Activated effector memory CD4-positive, alpha-beta T cell treated with Interleukin-2 at 50 U/mL for 16 hours (primary cell): ENCODE data around the gene FAM76B.

Source experiments
- DNase-seq: peaks from one replicate; pipeline ENCODE4 v3.0.0-alpha.2; 2020

The FAM76B gene

DNA sequence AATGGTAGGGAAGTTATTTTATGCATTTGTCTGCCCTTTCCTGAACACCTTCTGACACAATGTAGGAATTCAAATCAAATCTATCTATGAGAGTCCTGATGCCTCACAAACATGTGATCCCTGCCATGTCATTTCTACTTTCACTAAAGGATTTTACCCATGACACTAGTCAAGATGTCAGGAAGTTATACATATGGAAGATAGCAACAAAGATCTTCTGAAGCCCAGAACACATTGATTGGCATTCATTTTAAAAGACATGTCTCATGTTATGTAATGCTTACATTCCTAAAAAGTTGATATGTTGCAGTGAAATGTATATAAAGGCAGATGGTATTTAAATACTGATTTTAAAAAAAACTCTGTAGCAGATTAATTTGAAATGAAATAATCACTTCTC lies 61.5 kb downstream of the FAM76B start:
- DNase-seq, result no peak

- no peak for DNase-seq
Measured at GRCh38 chr11:95727620-95728019, 62.0 kb downstream of the FAM76B start.

DNA sequence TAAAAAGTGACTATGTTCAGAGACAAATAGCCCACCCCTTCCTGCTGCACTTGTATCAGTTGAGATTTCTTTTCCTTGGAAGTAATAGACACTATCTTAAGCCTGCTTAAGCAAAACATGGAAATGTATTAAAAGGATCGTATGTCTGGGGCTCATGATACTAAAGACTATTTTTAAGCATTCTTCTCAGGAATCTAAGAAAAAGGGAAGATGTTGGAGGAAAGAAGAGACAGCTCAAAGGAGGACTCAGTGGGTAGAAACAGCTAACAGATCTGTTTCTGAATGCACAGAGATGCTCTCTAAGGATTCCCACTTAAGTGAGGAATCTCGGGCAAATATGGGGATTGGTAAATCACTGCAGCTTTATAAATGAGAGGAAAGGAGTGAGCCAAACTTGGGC lies 62.5 kb downstream of the FAM76B start:
- DNase-seq, result no peak

DNA sequence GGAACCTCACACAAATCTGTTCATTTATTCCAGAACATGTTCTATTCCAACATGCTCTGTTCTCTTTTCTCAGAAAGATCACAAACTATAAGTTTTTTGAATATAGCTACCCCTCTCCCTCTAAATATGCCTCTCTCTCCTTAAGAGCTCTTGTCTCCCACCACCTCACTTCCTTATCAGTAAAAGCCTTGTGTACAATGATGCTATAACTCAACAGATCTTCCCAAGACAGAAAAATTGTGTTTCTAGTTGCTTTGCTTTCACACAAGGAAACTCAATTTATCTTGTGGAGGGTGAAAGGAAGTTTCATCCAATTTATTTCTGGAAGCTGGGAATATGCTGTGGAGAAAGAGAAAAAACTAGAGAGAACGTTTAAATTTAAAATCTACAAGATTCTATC lies 64.4 kb downstream of the FAM76B start:
- DNase-seq, result no peak

DNA sequence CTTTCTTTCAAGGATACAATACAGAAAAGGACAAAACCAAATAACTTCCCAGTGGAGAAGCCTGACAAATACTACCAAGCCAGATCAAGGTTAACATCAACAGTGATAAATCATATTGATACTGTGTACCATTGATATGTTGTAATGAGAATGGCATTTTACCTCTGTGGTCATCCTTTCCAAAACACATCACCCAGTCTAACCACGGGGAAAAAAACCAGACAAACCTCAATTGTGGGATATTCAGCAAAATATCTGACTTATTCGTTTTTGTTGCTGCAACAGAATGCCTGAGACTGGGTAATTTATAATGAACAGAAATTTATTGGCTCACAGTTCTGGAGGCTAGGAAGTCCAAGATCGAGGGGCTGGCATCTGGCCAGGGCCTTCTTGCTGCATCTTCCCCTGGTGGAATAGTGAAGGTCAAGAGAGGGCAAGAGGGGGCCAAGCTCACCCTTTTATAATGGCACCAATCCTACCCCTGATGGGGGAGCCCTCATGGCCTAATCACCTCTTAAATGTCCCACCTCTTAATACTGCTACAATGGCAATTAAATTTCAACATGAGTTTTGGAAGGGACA lies 66.1 kb downstream of the FAM76B start:
- DNase-seq, result no peak

GRCh38 chr11:95720195-95720594 lies 69.4 kb downstream of the FAM76B start:
- DNase-seq, result no peak
